GM19099 (cell line): Measurements from ENCODE around the gene ADGRL3.

Source experiments
- POLR2A ChIP-seq: IDR thresholded peaks from 3 replicates; pipeline ENCODE4 v1.6.1; 2011; ENCODE audit warnings: low read depth; ENCODE audit not compliant: insufficient read length; ENCODE audit errors: extremely low read depth

Gene ADGRL3

GRCh38 chr4:61604054-61604453, 403.9 kb downstream of the ADGRL3 start:
- TF ChIP-seq POLR2A = no peak

GRCh38 chr4:61605984-61606383, 405.9 kb downstream of the ADGRL3 start:
- no peak for TF ChIP-seq POLR2A

GRCh38 chr4:61614231-61614630, 414.1 kb downstream of the ADGRL3 start:
- no peak for TF ChIP-seq POLR2A

- TF ChIP-seq POLR2A = no peak
These were observed 419.4 kb downstream of the ADGRL3 start for GRCh38 chr4:61619528-61619927.

GRCh38 chr4:61628282-61628681, 428.2 kb downstream of the ADGRL3 start:
- no peak for TF ChIP-seq POLR2A

- no peak for TF ChIP-seq POLR2A
These were observed 428.6 kb downstream of the ADGRL3 start for GRCh38 chr4:61628727-61629126.

GRCh38 chr4:61630548-61630947, 430.4 kb downstream of the ADGRL3 start:
- no peak for TF ChIP-seq POLR2A

GRCh38 chr4:61638591-61638990, 438.5 kb downstream of the ADGRL3 start:
- no peak for TF ChIP-seq POLR2A

GRCh38 chr4:61648264-61648663, 448.1 kb downstream of the ADGRL3 start:
- TF ChIP-seq POLR2A = no peak

GRCh38 chr4:61657016-61657415, 456.9 kb downstream of the ADGRL3 start:
- TF ChIP-seq POLR2A = no peak

- TF ChIP-seq POLR2A = no peak
These were observed 461.8 kb downstream of the ADGRL3 start for GRCh38 chr4:61661960-61662359.

- no peak for TF ChIP-seq POLR2A
These were observed 462.2 kb downstream of the ADGRL3 start for GRCh38 chr4:61662362-61662761.

GRCh38 chr4:61663310-61663709, 463.2 kb downstream of the ADGRL3 start:
- no peak for TF ChIP-seq POLR2A

GRCh38 chr4:61665649-61666048, 465.5 kb downstream of the ADGRL3 start:
- TF ChIP-seq POLR2A = no peak

- no peak for TF ChIP-seq POLR2A
These were observed 466.1 kb downstream of the ADGRL3 start for GRCh38 chr4:61666244-61666643.

GRCh38 chr4:61671599-61671998, 471.5 kb downstream of the ADGRL3 start:
- TF ChIP-seq POLR2A = no peak

- no peak for TF ChIP-seq POLR2A
These were observed 475.3 kb downstream of the ADGRL3 start for GRCh38 chr4:61675464-61675863.
